ENCODE results near the gene PLCXD1. TPM values are rescaled to one million over a fixed set of nuclear protein-coding genes. Genes with fewer than 3 reads are reported as not detected.
"Not testable (repeated sequence)": the region's sequence is repeated elsewhere in the genome, so short reads cannot be mapped to it uniquely, and the experiment has no call there.

PLCXD1 gene
- total RNA-seq, 4 donors from 2014 or later: 2.8 to 19.5 (median 8.1) TPM

- no peak for DNase-seq
- H3K27me3 ChIP-seq: no peaks in the 10 kb centered on the region
- H3K4me3 ChIP-seq: no peak overlapping the region
- no peak overlapping the region for H3K27ac ChIP-seq
- intact Hi-C loops (cut with DNase I; ENCODE audit: low total_unique reads): no loop called here
- H3K36me3 ChIP-seq: no peaks in the 10 kb centered on the region
- no peaks in the 10 kb centered on the region for H3K4me1 ChIP-seq
- TF ChIP-seq CTCF (IDR thresholded peaks at IDR 0.05): no peak
- TF ChIP-seq POLR2A (IDR thresholded peaks at IDR 0.05): no peak
- H3K9me3 ChIP-seq: no peaks in the 10 kb centered on the region
These were observed 19.2 kb upstream of the PLCXD1 start for GRCh38 chrX:261919-262352.

- intact Hi-C loops (cut with DNase I; ENCODE audit: low total_unique reads): no loop called here
- Histone ChIP-seq H3K9me3 (no peaks in the 10 kb centered on the region), H3K27ac (no peak overlapping the region), H3K4me3 (no peak overlapping the region), H3K36me3 (no peaks in the 10 kb centered on the region), H3K4me1 (no peaks in the 10 kb centered on the region), H3K27me3 (no peaks in the 10 kb centered on the region)
- no peak for DNase-seq
- TF ChIP-seq POLR2A (IDR thresholded peaks at IDR 0.05) (no peak), CTCF (IDR thresholded peaks at IDR 0.05) (no peak)
These were observed 18.7 kb upstream of the PLCXD1 start for GRCh38 chrX:262381-262909.

- H3K9me3 ChIP-seq; DNase-seq; H3K36me3 ChIP-seq; H3K27ac ChIP-seq; H3K27me3 ChIP-seq; H3K4me1 ChIP-seq; H3K4me3 ChIP-seq; intact Hi-C loops (cut with DNase I; ENCODE audit: low total_unique reads): not testable (repeated sequence)
These were observed 17.2 kb upstream of the PLCXD1 start for GRCh38 chrX:264006-264405.

- DNase-seq: no peak
- Histone ChIP-seq H3K4me1 (no peaks in the 10 kb centered on the region), H3K27ac (no peak overlapping the region), H3K36me3 (no peaks in the 10 kb centered on the region), H3K4me3 (no peak overlapping the region), H3K27me3 (no peaks in the 10 kb centered on the region), H3K9me3 (no peaks in the 10 kb centered on the region)
- no peak for TF ChIP-seq POLR2A (IDR thresholded peaks at IDR 0.05)
- TF ChIP-seq CTCF (IDR thresholded peaks at IDR 0.05): no peak
- intact Hi-C loops (cut with DNase I; ENCODE audit: low total_unique reads): no loop called here
These were observed 16.3 kb upstream of the PLCXD1 start for GRCh38 chrX:264634-265455.

- no peak for TF ChIP-seq CTCF (IDR thresholded peaks at IDR 0.05)
- Histone ChIP-seq H3K4me1 (no peaks in the 10 kb centered on the region), H3K4me3 (no peak overlapping the region)
These were observed 15.7 kb upstream of the PLCXD1 start for GRCh38 chrX:265502-265901.

More at GRCh38 chrX:265502-265901, 15.7 kb upstream of the PLCXD1 start:
- Histone ChIP-seq H3K36me3 (no peaks in the 10 kb centered on the region), H3K27ac (no peak overlapping the region), H3K9me3 (no peaks in the 10 kb centered on the region), H3K27me3 (no peaks in the 10 kb centered on the region)
- DNase-seq: no peak
- intact Hi-C loops (cut with DNase I; ENCODE audit: low total_unique reads): no loop called here
